HepG2 (cell line): ENCODE results near the gene ATAD2B. TPM values are rescaled to one million over a fixed set of nuclear protein-coding genes. Genes with fewer than 3 reads are reported as not detected.

Experiments
- ATF7-NPFF ChIP-seq: sonication (generic); formaldehyde crosslinking; IDR thresholded peaks from 2 replicates; pipeline ENCODE4 v1.8.1; 2023; ENCODE audit warnings: mild to moderate bottlenecking, low read depth, missing genetic modification reagents, moderate library complexity
- CEBPG ChIP-seq: IDR thresholded peaks from 2 replicates; pipeline ENCODE4 v1.6.1; 2016
- GLI4 ChIP-seq: sonication (generic); formaldehyde crosslinking; IDR thresholded peaks from 2 replicates; pipeline ENCODE4 v1.5.1; 2020; ENCODE audit warnings: missing genetic modification reagents, mild to moderate bottlenecking, moderate library complexity, borderline replicate concordance
- HINFP ChIP-seq: sonication (generic); formaldehyde crosslinking; IDR thresholded peaks from 2 replicates; pipeline ENCODE4 v1.4.0; 2020; ENCODE audit warnings: low read depth, mild to moderate bottlenecking, missing genetic modification reagents
- JUN ChIP-seq: sonication (generic); formaldehyde crosslinking; IDR thresholded peaks from 2 replicates; pipeline ENCODE4 v1.4.0; 2020; ENCODE audit warnings: mild to moderate bottlenecking, missing genetic modification reagents
- MAX ChIP-seq: IDR thresholded peaks from 2 replicates; pipeline ENCODE4 v1.6.1; 2012; ENCODE audit warnings: inconsistent platforms
- NBN ChIP-seq: fragments of 450-650 bp; conservative IDR thresholded peaks from 2 replicates; pipeline ENCODE4 v1.6.1; 2017
- NFKBIZ ChIP-seq: IDR thresholded peaks from 2 replicates; pipeline ENCODE4 v1.6.1; 2018; ENCODE audit warnings: missing genetic modification reagents, missing compliant biosample characterization
- RFXAP ChIP-seq: sonication (generic); formaldehyde crosslinking; IDR thresholded peaks from 2 replicates; pipeline ENCODE4 v1.4.0; 2020; ENCODE audit warnings: missing genetic modification reagents, borderline replicate concordance
- SAFB2 ChIP-seq: sonication (generic); formaldehyde crosslinking; IDR thresholded peaks from 2 replicates; pipeline ENCODE4 v1.5.1; 2020; ENCODE audit warnings: missing genetic modification reagents, low read depth, mild to moderate bottlenecking, borderline replicate concordance
- SMARCE1 ChIP-seq: fragments of 450-650 bp; IDR thresholded peaks from 2 replicates; pipeline ENCODE4 v1.6.1; 2017; ENCODE audit warnings: borderline replicate concordance
- THRA ChIP-seq: sonication (generic); formaldehyde crosslinking; IDR thresholded peaks from 2 replicates; pipeline ENCODE4 v1.4.0; 2020; ENCODE audit warnings: missing genetic modification reagents, borderline replicate concordance
- TP53 ChIP-seq: sonication (generic); formaldehyde crosslinking; conservative IDR thresholded peaks from 2 replicates; pipeline ENCODE4 v1.4.0; 2020; ENCODE audit warnings: missing genetic modification reagents
- TSC22D2 ChIP-seq: sonication (generic); formaldehyde crosslinking; IDR thresholded peaks from 2 replicates; pipeline ENCODE4 v1.5.1; 2020; ENCODE audit warnings: missing genetic modification reagents, mild to moderate bottlenecking, borderline replicate concordance
- ZBTB37 ChIP-seq: sonication (generic); formaldehyde crosslinking; IDR thresholded peaks from 2 replicates; pipeline ENCODE4 v1.4.0; 2020; ENCODE audit warnings: mild to moderate bottlenecking, missing genetic modification reagents
- ZKSCAN5 ChIP-seq: sonication (generic); formaldehyde crosslinking; IDR thresholded peaks from 2 replicates; pipeline ENCODE4 v1.5.1; 2020; ENCODE audit warnings: mild to moderate bottlenecking, missing genetic modification reagents
- ZNF10 ChIP-seq: sonication (generic); formaldehyde crosslinking; IDR thresholded peaks from 2 replicates; pipeline ENCODE4 v1.4.0; 2020; ENCODE audit warnings: mild to moderate bottlenecking, low read depth, missing genetic modification reagents, borderline replicate concordance
- ZNF275 ChIP-seq: sonication (generic); formaldehyde crosslinking; IDR thresholded peaks from 2 replicates; pipeline ENCODE4 v1.8.0; 2022; ENCODE audit warnings: missing genetic modification reagents, mild to moderate bottlenecking, inconsistent platforms, borderline replicate concordance
- ZNF326 ChIP-seq: sonication (generic); formaldehyde crosslinking; IDR thresholded peaks from 2 replicates; pipeline ENCODE4 v1.4.0; 2020; ENCODE audit warnings: missing genetic modification reagents, borderline replicate concordance
- ZNF572 ChIP-seq: sonication (generic); formaldehyde crosslinking; IDR thresholded peaks from 2 replicates; pipeline ENCODE4 v1.5.1; 2020; ENCODE audit warnings: mild to moderate bottlenecking, missing genetic modification reagents
- ZNF576 ChIP-seq: sonication (generic); formaldehyde crosslinking; IDR thresholded peaks from 2 replicates; pipeline ENCODE4 v1.4.0; 2020; ENCODE audit warnings: mild to moderate bottlenecking, missing genetic modification reagents
- ZNF589 ChIP-seq: sonication (generic); formaldehyde crosslinking; conservative IDR thresholded peaks from 2 replicates; pipeline ENCODE4 v1.8.0; 2022; ENCODE audit warnings: mild to moderate bottlenecking, moderate library complexity, missing genetic modification reagents
- ZNF713 ChIP-seq: sonication (generic); formaldehyde crosslinking; IDR thresholded peaks from 2 replicates; pipeline ENCODE4 v1.4.0; 2020; ENCODE audit warnings: mild to moderate bottlenecking, missing genetic modification reagents
- polyA plus RNA-seq, 8 experiments: library from polyadenylated mRNA; depleted of rRNA in 3 of 8; stranded (reverse) in 7 of 8; unstranded in 1 of 8; fragments of >200 nt; fragmentation: Illumina TruSeq in 4 of 8; extraction: Trizol in 4 of 8; gene quantifications; 2 replicates each; pipeline versions ENCODE4 v1.2.1 to v1.2.3, GENCODE V29; 2011 to 2016; ENCODE audit warnings: low read depth in 4 of 8, missing spikeins in 1 of 8, mixed read lengths in 1 of 8; ENCODE audit not compliant: insufficient read depth in 1 of 8
- total RNA-seq, 5 experiments: library from RNA; depleted of rRNA; stranded (reverse); fragments of >200 nt; fragmentation: Illumina TruSeq; extraction: Trizol; gene quantifications; 2 replicates each; pipeline ENCODE4 v1.2.3, GENCODE V29; 2016; ENCODE audit warnings: low read depth in 1 of 5

Gene ATAD2B
- total and polyA plus RNA-seq, 2 of the 13 experiments (the other 11 are each of a cell fraction or from before 2014, with no cell fraction given), result 5.3 to 22.2 TPM

GRCh38 chr2:23926750-23927571 is at the start of gene ATAD2B (continued):
- TF ChIP-seq RFXAP (CRISPR knock-in tag) (peak; percentile 92; the same call in 1 of the 2 replicates), ZNF572 (CRISPR knock-in tag) (0 out of 2 replicates have a peak, but pooled peaks have one; percentile 65), NFKBIZ (CRISPR knock-in tag) (0 out of 2 replicates have a peak, but pooled peaks have one; percentile 82), ZNF713 (CRISPR knock-in tag) (no peak; the same call in 1 of the 2 replicates), ZNF326 (CRISPR knock-in tag) (no peak), JUN (CRISPR knock-in tag) (peak; percentile 60; the same call in 1 of the 2 replicates), TP53 (CRISPR knock-in tag) (0 out of 2 replicates have a peak, but pooled peaks have one; percentile 50), HINFP (CRISPR knock-in tag) (no peak; the same call in 1 of the 2 replicates), SMARCE1 (no peak), CEBPG (CRISPR knock-in tag) (peak; percentile 2; the same call in 1 of the 2 replicates), MAX (peak; percentile 87), ZNF10 (CRISPR knock-in tag) (no peak), THRA (CRISPR knock-in tag) (peak; percentile 55), ZKSCAN5 (CRISPR knock-in tag) (no peak), ZBTB37 (CRISPR knock-in tag) (no peak), GLI4 (CRISPR knock-in tag) (peak; percentile 88; the same call in 1 of the 2 replicates), ZNF275 (peak; percentile 94), ZNF576 (CRISPR knock-in tag) (0 out of 2 replicates have a peak, but pooled peaks have one; percentile 71), ATF7-NPFF (CRISPR knock-in tag) (peak; percentile 92), NBN (no peak), ZNF589 (CRISPR knock-in tag) (peak; percentile 97; the same call in 1 of the 2 replicates), SAFB2 (CRISPR knock-in tag) (peak; percentile 33; the same call in 1 of the 2 replicates), TSC22D2 (CRISPR knock-in tag) (peak; percentile 81)
